Measurements from ENCODE around the gene RFX1. TPM values are rescaled to one million over a fixed set of nuclear protein-coding genes. Genes with fewer than 3 reads are reported as not detected.
"Not testable (repeated sequence)": the region's sequence is repeated elsewhere in the genome, so short reads cannot be mapped to it uniquely, and the experiment has no call there.

RFX1 gene
- total RNA-seq, 1 experiment from 2014 or later, result 25.5 TPM

GRCh38 chr19:13969897-13970296 lies 36.2 kb downstream of the RFX1 start:
- no peak for DNase-seq
- no peak overlapping the region for H2AFZ ChIP-seq
- no peaks in the 10 kb centered on the region for H3K4me1 ChIP-seq (replicated peaks; ENCODE audit: insufficient read depth)
- intact Hi-C loops (cut with micrococcal nuclease; ENCODE audit: unreplicated experiment), result no loop called here
- TF ChIP-seq CTCF (conservative IDR thresholded peaks at IDR 0.05), result no peak
- TF ChIP-seq EZH2 (IDR thresholded peaks at IDR 0.05; ENCODE audit: low read depth), result no peak
- BruUV-seq (replicated peaks), result no TSS peak
- ChIA-PET CTCF (no interaction called here), POLR2A (ENCODE audit: unreplicated experiment) (interaction anchor here (0.8 kb wide), 1 partner anchor 1159 kb away, joined by 10 read pairs; no protein-coding TSS in a partner anchor)
- H3K9me3 ChIP-seq (ENCODE audit: insufficient read depth, low read depth), result no peaks in the 10 kb centered on the region
- no peaks in the 10 kb centered on the region for H4K20me1 ChIP-seq (ENCODE audit: insufficient read depth)
- no peaks in the 10 kb centered on the region for H3K36me3 ChIP-seq (ENCODE audit: low read depth)
- peaks cover 27% of the 10 kb centered on the region for H3F3A ChIP-seq (ENCODE audit: insufficient read depth, low read depth)
- no peaks in the 10 kb centered on the region for H3K27me3 ChIP-seq (ENCODE audit: insufficient read depth, low read depth)
- H3K27ac ChIP-seq, result no peak overlapping the region
- no peak overlapping the region for H3K4me3 ChIP-seq
- H3K4me2 ChIP-seq, result no peak overlapping the region
- H3K9me2 ChIP-seq (ENCODE audit: insufficient read depth), result no peaks in the 10 kb centered on the region
- H3K79me2 ChIP-seq (ENCODE audit: low read depth), result no peaks in the 10 kb centered on the region

- Histone ChIP-seq H4K20me1 (ENCODE audit: insufficient read depth) (no peaks in the 10 kb centered on the region), H2AFZ (no peak overlapping the region), H3K9me2 (ENCODE audit: insufficient read depth) (no peaks in the 10 kb centered on the region), H3K9me3 (ENCODE audit: insufficient read depth, low read depth) (no peaks in the 10 kb centered on the region), H3F3A (ENCODE audit: insufficient read depth, low read depth) (peaks cover 29% of the 10 kb centered on the region), H3K4me3 (no peak overlapping the region), H3K79me2 (ENCODE audit: low read depth) (no peaks in the 10 kb centered on the region), H3K4me1 (replicated peaks; ENCODE audit: insufficient read depth) (no peaks in the 10 kb centered on the region), H3K27ac (no peak overlapping the region), H3K4me2 (no peak overlapping the region), H3K36me3 (ENCODE audit: low read depth) (no peaks in the 10 kb centered on the region), H3K27me3 (ENCODE audit: insufficient read depth, low read depth) (no peaks in the 10 kb centered on the region)
- BruUV-seq (replicated peaks), result no TSS peak
- no peak for DNase-seq
- ChIA-PET CTCF (no interaction called here), POLR2A (ENCODE audit: unreplicated experiment) (no interaction called here)
- TF ChIP-seq CTCF (conservative IDR thresholded peaks at IDR 0.05), result no peak
- TF ChIP-seq EZH2 (IDR thresholded peaks at IDR 0.05; ENCODE audit: low read depth), result no peak
- intact Hi-C loops (cut with micrococcal nuclease; ENCODE audit: unreplicated experiment), result no loop called here
Measured at GRCh38 chr19:13968999-13969398, 37.1 kb downstream of the RFX1 start.

GRCh38 chr19:13968383-13968935 lies 37.7 kb downstream of the RFX1 start:
- no peak overlapping the region for H3K4me3 ChIP-seq
- BruUV-seq (replicated peaks), result no TSS peak
- no peaks in the 10 kb centered on the region for H3K27me3 ChIP-seq (ENCODE audit: insufficient read depth, low read depth)
- H4K20me1 ChIP-seq (ENCODE audit: insufficient read depth), result no peaks in the 10 kb centered on the region
- no peaks in the 10 kb centered on the region for H3K36me3 ChIP-seq (ENCODE audit: low read depth)
- H3K4me1 ChIP-seq (replicated peaks; ENCODE audit: insufficient read depth), result no peaks in the 10 kb centered on the region
- ChIA-PET POLR2A (ENCODE audit: unreplicated experiment) (no interaction called here), CTCF (no interaction called here)
- H3K27ac ChIP-seq, result no peak overlapping the region
- no peak overlapping the region for H2AFZ ChIP-seq
- H3K79me2 ChIP-seq (ENCODE audit: low read depth), result no peaks in the 10 kb centered on the region
- TF ChIP-seq CTCF (conservative IDR thresholded peaks at IDR 0.05), result no peak
- no peak for DNase-seq
- H3K9me2 ChIP-seq (ENCODE audit: insufficient read depth), result no peaks in the 10 kb centered on the region
- no peaks in the 10 kb centered on the region for H3K9me3 ChIP-seq (ENCODE audit: insufficient read depth, low read depth)
- peaks cover 25% of the 10 kb centered on the region for H3F3A ChIP-seq (ENCODE audit: insufficient read depth, low read depth)
- no peak overlapping the region for H3K4me2 ChIP-seq
- intact Hi-C loops (cut with micrococcal nuclease; ENCODE audit: unreplicated experiment), result no loop called here

GRCh38 chr19:13967206-13967605 lies 38.9 kb downstream of the RFX1 start:
- H3K27me3 ChIP-seq (ENCODE audit: insufficient read depth, low read depth); H3K27ac ChIP-seq; POLR2A ChIA-PET (ENCODE audit: unreplicated experiment); H3K4me3 ChIP-seq; BruUV-seq (replicated peaks); H4K20me1 ChIP-seq (ENCODE audit: insufficient read depth); H3K9me2 ChIP-seq (ENCODE audit: insufficient read depth); H3K4me1 ChIP-seq (replicated peaks; ENCODE audit: insufficient read depth); H3K4me2 ChIP-seq; CTCF ChIA-PET; H3K79me2 ChIP-seq (ENCODE audit: low read depth); H3K36me3 ChIP-seq (ENCODE audit: low read depth); H3K9me3 ChIP-seq (ENCODE audit: insufficient read depth, low read depth); H2AFZ ChIP-seq; DNase-seq; intact Hi-C loops (cut with micrococcal nuclease; ENCODE audit: unreplicated experiment): not testable (repeated sequence)
- peaks cover 25% of the 10 kb centered on the region for H3F3A ChIP-seq (ENCODE audit: insufficient read depth, low read depth)

Data from PC-9 (cell line).